Activated CD4-positive, alpha-beta memory T cell treated with anti-CD3 and anti-CD28 coated beads for 36 hours (primary cell): ENCODE measurements around the gene NCAPH2. TPM values are rescaled to one million over a fixed set of nuclear protein-coding genes. Genes with fewer than 3 reads are reported as not detected.
A peak's percentile ranks its signal among the peaks of the same experiment; 100 is the strongest.

Source experiments
- CTCF ChIA-PET: fragments of 350-600 bp; sonication (Branson Sonifier 250); formaldehyde crosslinking; loops from one replicate; lab custom pipeline; 2021; ENCODE audit warnings: antibody characterized with exemption, inconsistent platforms; lab: Charles Lee
- POLR2A ChIA-PET: fragments of 350-600 bp; sonication (Branson Sonifier 250); formaldehyde crosslinking; loops from one replicate; lab custom pipeline; 2021; ENCODE audit warnings: antibody characterized with exemption; lab: Charles Lee
- DNase-seq: peaks from one replicate; pipeline ENCODE4 v3.0.0-alpha.2; 2020
- H3K27ac Mint-ChIP-seq: one replicate; pipeline ENCODE4 v1.8.0; 2021; ENCODE audit warnings: mixed read lengths
- H3K27me3 Mint-ChIP-seq: one replicate; pipeline ENCODE4 v1.8.0; 2021; ENCODE audit warnings: mixed read lengths
- H3K36me3 Mint-ChIP-seq: one replicate; pipeline ENCODE4 v1.8.0; 2021; ENCODE audit warnings: mixed read lengths
- H3K4me1 Mint-ChIP-seq: one replicate; pipeline ENCODE4 v1.8.0; 2021; ENCODE audit warnings: low read depth, mixed read lengths
- H3K4me3 Mint-ChIP-seq: one replicate; pipeline ENCODE4 v1.8.0; 2021; ENCODE audit warnings: mild to moderate bottlenecking, mixed read lengths
- H3K9me3 Mint-ChIP-seq: one replicate; pipeline ENCODE4 v1.8.0; 2021; ENCODE audit warnings: mixed read lengths
- intact Hi-C: fragments of 100-400 bp; cut with micrococcal nuclease; formaldehyde crosslinking; loops from one replicate; pipeline ENCODE4 v1.15.1; 2023
- total RNA-seq, 2 experiments: library from RNA; stranded (reverse); gene quantifications; one replicate each; pipeline ENCODE4 v1.2.3, GENCODE V29; 2021

The NCAPH2 gene
- total RNA-seq, 2 experiments from 2014 or later, result 134 to 138 TPM

- intact Hi-C loops, result loop anchor here (2.0 kb wide), 1 partner anchor 153 kb away; no protein-coding TSS in a partner anchor
- peaks cover 43% of the 10 kb centered on the region for H3K4me1 Mint-ChIP-seq
- ChIA-PET POLR2A (no interaction called here), CTCF (interaction anchor here (1.5 to 4.6 kb wide), 2 partner anchors 57 to 153 kb away, joined by 4 to 18 read pairs; partner anchors contain the start of gene SCO2)
- no peaks in the 10 kb centered on the region for H3K9me3 Mint-ChIP-seq
- H3K27ac Mint-ChIP-seq, result no peak overlapping the region
- no peaks in the 10 kb centered on the region for H3K27me3 Mint-ChIP-seq
- H3K4me3 Mint-ChIP-seq, result no peak overlapping the region
- no peak for DNase-seq
- peaks cover 19% of the 10 kb centered on the region for H3K36me3 Mint-ChIP-seq
These were observed 40.1 kb upstream of the NCAPH2 start for GRCh38 chr22:50467773-50468440.

GRCh38 chr22:50468626-50469025 is 39.4 kb upstream of the NCAPH2 start:
- H3K4me1 Mint-ChIP-seq, result peaks cover 50% of the 10 kb centered on the region
- H3K9me3 Mint-ChIP-seq, result no peaks in the 10 kb centered on the region
- H3K27ac Mint-ChIP-seq, result peak overlapping the region; percentile 92
- intact Hi-C loops, result loop anchor here (2.0 kb wide), 1 partner anchor 152 kb away; no protein-coding TSS in a partner anchor
- H3K36me3 Mint-ChIP-seq, result peaks cover 12% of the 10 kb centered on the region
- POLR2A ChIA-PET, result no interaction called here
- H3K4me3 Mint-ChIP-seq, result peak overlapping the region; percentile 53
- CTCF ChIA-PET, result interaction anchor here (0.8 to 4.6 kb wide), 5 partner anchors 30 to 152 kb away, joined by 4 to 18 read pairs (median 4); partner anchors contain the start of gene SCO2
- no peak for DNase-seq
- no peaks in the 10 kb centered on the region for H3K27me3 Mint-ChIP-seq

- ChIA-PET POLR2A (interaction anchor here (1.0 to 1.9 kb wide), 4 partner anchors 10 to 151 kb away, joined by 3 to 6 read pairs (median 6); no protein-coding TSS in a partner anchor), CTCF (interaction anchor here (0.7 to 4.6 kb wide), 8 partner anchors 17 to 151 kb away, joined by 3 to 18 read pairs (median 5); partner anchors contain the start of gene SCO2)
- peak; percentile 97 for DNase-seq
- H3K9me3 Mint-ChIP-seq, result no peaks in the 10 kb centered on the region
- peak overlapping the region; percentile 53 for H3K4me3 Mint-ChIP-seq
- intact Hi-C loops, result loop anchor here (2.0 to 5.0 kb wide), 2 partner anchors 127 to 151 kb away; partner anchors contain the start of gene PPP6R2
- peak overlapping the region; percentile 92 for H3K27ac Mint-ChIP-seq
- peaks cover 55% of the 10 kb centered on the region for H3K4me1 Mint-ChIP-seq
- peaks cover 10% of the 10 kb centered on the region for H3K36me3 Mint-ChIP-seq
- H3K27me3 Mint-ChIP-seq, result no peaks in the 10 kb centered on the region
These were observed 38.4 kb upstream of the NCAPH2 start for GRCh38 chr22:50469377-50470305.

GRCh38 chr22:50470491-50470890 is 37.5 kb upstream of the NCAPH2 start:
- Mint-ChIP-seq H3K4me3 (peak overlapping the region; percentile 53), H3K27ac (peak overlapping the region; percentile 92), H3K4me1 (peaks cover 59% of the 10 kb centered on the region), H3K27me3 (no peaks in the 10 kb centered on the region), H3K36me3 (peaks cover 8% of the 10 kb centered on the region), H3K9me3 (no peaks in the 10 kb centered on the region)
- intact Hi-C loops, result loop anchor here (5.0 kb wide), 1 partner anchor 128 kb away; the partner anchor contains the start of gene PPP6R2
- POLR2A ChIA-PET, result interaction anchor here (0.6 to 1.9 kb wide), 7 partner anchors 11 to 151 kb away, joined by 3 to 6 read pairs (median 4); partner anchors contain the start of genes LMF2 and NCAPH2
- no peak for DNase-seq
- CTCF ChIA-PET, result interaction anchor here (0.7 to 4.6 kb wide), 7 partner anchors 17 to 150 kb away, joined by 3 to 18 read pairs (median 5); partner anchors contain the start of genes LMF2, NCAPH2 and SCO2

GRCh38 chr22:50471197-50471847 is 36.7 kb upstream of the NCAPH2 start:
- Mint-ChIP-seq H3K9me3 (no peaks in the 10 kb centered on the region), H3K4me1 (peaks cover 60% of the 10 kb centered on the region), H3K27me3 (no peaks in the 10 kb centered on the region), H3K36me3 (peaks cover 8% of the 10 kb centered on the region), H3K4me3 (no peak overlapping the region), H3K27ac (peak overlapping the region; percentile 92)
- no peak for DNase-seq
- intact Hi-C loops, result loop anchor here (5.0 kb wide), 1 partner anchor 129 kb away; the partner anchor contains the start of gene PPP6R2
- ChIA-PET POLR2A (interaction anchor here (0.9 to 1.7 kb wide), 3 partner anchors 11 to 36 kb away, joined by 3 to 6 read pairs (median 3); partner anchors contain the start of gene LMF2), CTCF (interaction anchor here (1.2 to 4.6 kb wide), 4 partner anchors 15 to 54 kb away, joined by 5 to 18 read pairs (median 8); partner anchors contain the start of gene SCO2)

GRCh38 chr22:50471962-50472361 is 36.1 kb upstream of the NCAPH2 start:
- intact Hi-C loops, result loop anchor here (2.0 to 5.0 kb wide), 2 partner anchors 19 to 130 kb away; partner anchors contain the start of gene PPP6R2
- Mint-ChIP-seq H3K4me3 (no peak overlapping the region), H3K27me3 (no peaks in the 10 kb centered on the region), H3K36me3 (peaks cover 3% of the 10 kb centered on the region), H3K4me1 (peaks cover 60% of the 10 kb centered on the region), H3K9me3 (no peaks in the 10 kb centered on the region), H3K27ac (peak overlapping the region; percentile 69)
- CTCF ChIA-PET, result interaction anchor here (0.9 to 4.6 kb wide), 4 partner anchors 11 to 72 kb away, joined by 3 to 18 read pairs (median 8); partner anchors contain the start of gene SCO2
- POLR2A ChIA-PET, result interaction anchor here (1.3 kb wide), 1 partner anchor 36 kb away, joined by 3 read pairs; the partner anchor contains the start of gene LMF2
- no peak for DNase-seq

GRCh38 chr22:50473088-50473487 is 34.9 kb upstream of the NCAPH2 start:
- H3K36me3 Mint-ChIP-seq, result no peaks in the 10 kb centered on the region
- ChIA-PET CTCF (interaction anchor here (0.6 to 3.6 kb wide), 12 partner anchors 8 to 332 kb away, joined by 3 to 12 read pairs (median 4); partner anchors contain the start of genes HDAC10 and SCO2), POLR2A (interaction anchor here (1.0 to 1.7 kb wide), 4 partner anchors 35 to 72 kb away, joined by 3 to 7 read pairs (median 4); partner anchors contain the start of genes LMF2 and NCAPH2)
- peak; percentile 65 for DNase-seq
- H3K9me3 Mint-ChIP-seq, result no peaks in the 10 kb centered on the region
- H3K4me3 Mint-ChIP-seq, result peak overlapping the region; percentile 95
- peak overlapping the region; percentile 60 for H3K27ac Mint-ChIP-seq
- H3K27me3 Mint-ChIP-seq, result no peaks in the 10 kb centered on the region
- H3K4me1 Mint-ChIP-seq, result peaks cover 60% of the 10 kb centered on the region
- intact Hi-C loops, result loop anchor here (2.0 to 5.0 kb wide), 2 partner anchors 20 to 131 kb away; partner anchors contain the start of gene PPP6R2

GRCh38 chr22:50473855-50474671 is 34.0 kb upstream of the NCAPH2 start:
- DNase-seq, result peak; percentile 66
- POLR2A ChIA-PET, result interaction anchor here (1.0 to 1.7 kb wide), 4 partner anchors 34 to 62 kb away, joined by 4 to 7 read pairs (median 4); partner anchors contain the start of genes LMF2, NCAPH2 and SCO2
- Mint-ChIP-seq H3K4me3 (peak overlapping the region; percentile 95), H3K9me3 (no peaks in the 10 kb centered on the region), H3K27me3 (no peaks in the 10 kb centered on the region), H3K36me3 (no peaks in the 10 kb centered on the region), H3K27ac (peak overlapping the region; percentile 78), H3K4me1 (peaks cover 54% of the 10 kb centered on the region)
- intact Hi-C loops, result loop anchor here (2.0 to 5.0 kb wide), 3 partner anchors 21 to 132 kb away; partner anchors contain the start of genes LMF2 and PPP6R2
- CTCF ChIA-PET, result interaction anchor here (0.7 to 3.6 kb wide), 12 partner anchors 9 to 223 kb away, joined by 3 to 12 read pairs (median 4); partner anchors contain the start of genes HDAC10, SCO2 and SYCE3

GRCh38 chr22:50474710-50475651 is 33.0 kb upstream of the NCAPH2 start, which contains the start of gene SBF1:
Gene SBF1, minus strand, starts transcription at chr22:50475035. Its CDS starts 195 bp downstream, at chr22:50474840.
- POLR2A ChIA-PET, result interaction anchor here (0.9 to 1.7 kb wide), 4 partner anchors 10 to 51 kb away, joined by 3 to 7 read pairs (median 4); partner anchors contain the start of genes LMF2, NCAPH2 and SCO2
- Mint-ChIP-seq H3K9me3 (no peaks in the 10 kb centered on the region), H3K27me3 (no peaks in the 10 kb centered on the region), H3K4me1 (peaks cover 47% of the 10 kb centered on the region), H3K36me3 (no peaks in the 10 kb centered on the region), H3K4me3 (peak within 1 kb of the TSS; percentile 95), H3K27ac (peak within 1 kb of the TSS; percentile 78)
- DNase-seq, result peak; percentile 93
- intact Hi-C loops, result loop anchor here (1.0 to 5.0 kb wide), 3 partner anchors 32 to 146 kb away; partner anchors contain the start of genes LMF2 and PPP6R2
- CTCF ChIA-PET, result interaction anchor here (0.8 to 3.6 kb wide), 4 partner anchors 18 to 146 kb away, joined by 3 to 12 read pairs (median 7); partner anchors contain the start of gene SCO2
